Measurements from ENCODE around the gene BRF1.

GRCh38 chr14:105250986-105251385, 49.8 kb downstream of the BRF1 start:
- TF ChIP-seq, protein P1, sequence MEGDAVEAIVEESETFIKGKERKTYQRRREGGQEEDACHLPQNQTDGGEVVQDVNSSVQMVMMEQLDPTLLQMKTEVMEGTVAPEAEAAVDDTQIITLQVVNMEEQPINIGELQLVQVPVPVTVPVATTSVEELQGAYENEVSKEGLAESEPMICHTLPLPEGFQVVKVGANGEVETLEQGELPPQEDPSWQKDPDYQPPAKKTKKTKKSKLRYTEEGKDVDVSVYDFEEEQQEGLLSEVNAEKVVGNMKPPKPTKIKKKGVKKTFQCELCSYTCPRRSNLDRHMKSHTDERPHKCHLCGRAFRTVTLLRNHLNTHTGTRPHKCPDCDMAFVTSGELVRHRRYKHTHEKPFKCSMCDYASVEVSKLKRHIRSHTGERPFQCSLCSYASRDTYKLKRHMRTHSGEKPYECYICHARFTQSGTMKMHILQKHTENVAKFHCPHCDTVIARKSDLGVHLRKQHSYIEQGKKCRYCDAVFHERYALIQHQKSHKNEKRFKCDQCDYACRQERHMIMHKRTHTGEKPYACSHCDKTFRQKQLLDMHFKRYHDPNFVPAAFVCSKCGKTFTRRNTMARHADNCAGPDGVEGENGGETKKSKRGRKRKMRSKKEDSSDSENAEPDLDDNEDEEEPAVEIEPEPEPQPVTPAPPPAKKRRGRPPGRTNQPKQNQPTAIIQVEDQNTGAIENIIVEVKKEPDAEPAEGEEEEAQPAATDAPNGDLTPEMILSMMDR (IDR thresholded peaks at IDR 0.05), result no peak
- TF ChIP-seq POLR2A (IDR thresholded peaks at IDR 0.05) (no peak), POLR2AphosphoS5 (IDR thresholded peaks at IDR 0.05) (no peak), EP300 (IDR thresholded peaks at IDR 0.05) (no peak)
